ENCODE results near the gene BCAS1. TPM values are rescaled to one million over a fixed set of nuclear protein-coding genes. Genes with fewer than 3 reads are reported as not detected.

The BCAS1 gene
- total RNA-seq, 4 donors from 2014 or later = 0.32 TPM; not detected in 3

- intact Hi-C loops (cut with DNase I; ENCODE audit: low total_unique reads) = no loop called here
- Histone ChIP-seq H3K9me3 (no peaks in the 10 kb centered on the region), H3K27ac (no peak overlapping the region), H3K4me3 (no peak overlapping the region), H3K27me3 (no peaks in the 10 kb centered on the region), H3K4me1 (no peaks in the 10 kb centered on the region), H3K36me3 (no peaks in the 10 kb centered on the region)
- in situ Hi-C loops (cut with MboI; ENCODE audit: low sequenced_read_pairs in 4 of 4) = no loop called here
- DNase-seq (no peak), ATAC-seq (no peak)
- no peak for TF ChIP-seq CTCF (IDR thresholded peaks at IDR 0.05 in 4 of 5, conservative IDR thresholded peaks at IDR 0.05 in 1 of 5)
Observed at GRCh38 chr20:54023406-54023805, 47.0 kb downstream of the BCAS1 start.

- H3K4me3 ChIP-seq = no peak overlapping the region
- H3K27ac ChIP-seq = no peak overlapping the region
- ATAC-seq (no peak), DNase-seq (no peak)
- H3K27me3 ChIP-seq = no peaks in the 10 kb centered on the region
- intact Hi-C loops (cut with DNase I; ENCODE audit: low total_unique reads) (no loop called here), in situ Hi-C loops (cut with MboI; ENCODE audit: low sequenced_read_pairs in 4 of 4) (no loop called here)
- TF ChIP-seq POLR2A (IDR thresholded peaks at IDR 0.05) (no peak), CTCF (IDR thresholded peaks at IDR 0.05 in 4 of 5, conservative IDR thresholded peaks at IDR 0.05 in 1 of 5) (no peak)
- H3K4me1 ChIP-seq = no peaks in the 10 kb centered on the region
- H3K36me3 ChIP-seq = no peaks in the 10 kb centered on the region
- H3K9me3 ChIP-seq = no peaks in the 10 kb centered on the region
Observed at GRCh38 chr20:54021446-54022235, 48.8 kb downstream of the BCAS1 start.

DNA sequence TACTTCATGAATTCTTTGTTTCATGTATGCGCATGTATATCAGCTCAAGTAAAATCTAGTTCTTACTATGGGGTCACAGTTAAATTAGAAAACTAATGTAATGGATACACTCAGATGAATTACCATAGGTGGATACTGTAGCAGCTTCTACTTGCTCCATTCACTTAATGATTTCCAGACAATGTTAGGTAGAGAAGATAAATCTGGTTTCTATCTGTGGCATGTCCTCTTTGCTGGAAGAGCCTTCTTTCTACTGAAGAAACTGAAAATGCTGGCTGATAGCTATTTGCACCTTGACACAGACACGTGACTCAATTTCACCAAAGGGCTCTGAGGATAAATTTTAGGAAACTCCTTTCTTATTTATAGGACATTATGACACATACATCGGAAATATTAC lies 49.5 kb downstream of the BCAS1 start:
- Histone ChIP-seq H3K27ac (no peak overlapping the region), H3K9me3 (no peaks in the 10 kb centered on the region), H3K36me3 (no peaks in the 10 kb centered on the region), H3K4me3 (no peak overlapping the region), H3K4me1 (no peaks in the 10 kb centered on the region), H3K27me3 (no peaks in the 10 kb centered on the region)
- in situ Hi-C loops (cut with MboI; ENCODE audit: low sequenced_read_pairs in 4 of 4) = no loop called here
- ATAC-seq (no peak), DNase-seq (no peak)
- intact Hi-C loops (cut with DNase I; ENCODE audit: low total_unique reads) = no loop called here
- no peak for TF ChIP-seq POLR2A (IDR thresholded peaks at IDR 0.05)
- no peak for TF ChIP-seq CTCF (IDR thresholded peaks at IDR 0.05 in 4 of 5, conservative IDR thresholded peaks at IDR 0.05 in 1 of 5)

GRCh38 chr20:54020348-54020747 lies 50.0 kb downstream of the BCAS1 start:
- ATAC-seq (no peak), DNase-seq (no peak)
- Histone ChIP-seq H3K4me3 (no peak overlapping the region), H3K27me3 (no peaks in the 10 kb centered on the region), H3K36me3 (no peaks in the 10 kb centered on the region), H3K4me1 (no peaks in the 10 kb centered on the region), H3K9me3 (no peaks in the 10 kb centered on the region), H3K27ac (no peak overlapping the region)
- intact Hi-C loops (cut with DNase I; ENCODE audit: low total_unique reads) (no loop called here), in situ Hi-C loops (cut with MboI; ENCODE audit: low sequenced_read_pairs in 4 of 4) (no loop called here)
- TF ChIP-seq CTCF (IDR thresholded peaks at IDR 0.05 in 4 of 5, conservative IDR thresholded peaks at IDR 0.05 in 1 of 5) = no peak
- no peak for TF ChIP-seq POLR2A (IDR thresholded peaks at IDR 0.05)

DNA sequence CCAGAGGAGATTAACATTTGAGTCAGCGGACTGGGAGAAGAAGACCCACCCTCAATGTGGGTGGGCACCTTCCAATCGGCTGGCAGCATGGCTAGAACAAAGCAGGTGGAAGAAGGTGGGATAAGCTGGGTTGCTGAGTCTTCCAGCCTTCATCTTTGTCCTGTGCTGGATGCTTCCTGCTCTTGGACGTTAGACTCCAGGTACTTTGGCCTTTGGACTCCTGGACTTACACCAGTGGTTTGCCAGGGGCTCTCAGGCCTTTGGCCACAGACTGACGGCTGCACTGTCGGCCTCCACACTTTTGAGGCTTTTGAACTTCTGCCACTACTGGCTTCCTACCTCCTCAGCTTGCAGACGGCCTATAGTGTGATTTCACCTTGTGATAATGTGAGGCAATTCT lies 50.8 kb downstream of the BCAS1 start:
- Histone ChIP-seq H3K27ac (no peak overlapping the region), H3K27me3 (no peaks in the 10 kb centered on the region), H3K9me3 (no peaks in the 10 kb centered on the region), H3K4me3 (no peak overlapping the region), H3K36me3 (no peaks in the 10 kb centered on the region), H3K4me1 (no peaks in the 10 kb centered on the region)
- ATAC-seq = no peak
- no peak for DNase-seq
- intact Hi-C loops (cut with DNase I; ENCODE audit: low total_unique reads) (no loop called here), in situ Hi-C loops (cut with MboI; ENCODE audit: low sequenced_read_pairs in 4 of 4) (no loop called here)
- TF ChIP-seq CTCF (IDR thresholded peaks at IDR 0.05 in 4 of 5, conservative IDR thresholded peaks at IDR 0.05 in 1 of 5) = no peak
- TF ChIP-seq POLR2A (IDR thresholded peaks at IDR 0.05) = no peak
